ACC112 (cell line): ENCODE data around the gene FGFRL1.

Experiments
- H2AFZ ChIP-seq: fragments of 200-600 bp; sonication (generic); one replicate; pipeline ENCODE4 v1.6.0; 2017; ENCODE audit warnings: antibody characterized with exemption, low read length; ENCODE audit not compliant: unreplicated experiment
- H3K27ac ChIP-seq: fragments of 200-600 bp; sonication (generic); 2 replicates; pipeline ENCODE4 v1.5.1; 2014; ENCODE audit warnings: low read depth, mild to moderate bottlenecking, antibody characterized with exemption, low read length, moderate library complexity
- H3K27me3 ChIP-seq: fragments of 200-600 bp; sonication (generic); 2 replicates; pipeline ENCODE4 v1.6.1; 2014; ENCODE audit warnings: mild to moderate bottlenecking, antibody characterized with exemption, low read length, moderate library complexity, mixed read lengths; ENCODE audit not compliant: insufficient read depth
- H3K36me3 ChIP-seq: fragments of 200-600 bp; sonication (generic); 2 replicates; pipeline ENCODE4 v1.6.1; 2016; ENCODE audit warnings: mild to moderate bottlenecking, antibody characterized with exemption, low read length, moderate library complexity, mixed read lengths; ENCODE audit not compliant: insufficient read depth
- H3K4me1 ChIP-seq: fragments of 200-600 bp; sonication (generic); one replicate; pipeline ENCODE4 v1.6.1; 2016; ENCODE audit warnings: low read length, mixed read lengths; ENCODE audit not compliant: insufficient read depth, unreplicated experiment, control insufficient read depth
- H3K4me3 ChIP-seq: fragments of 200-600 bp; sonication (generic); 2 replicates; pipeline ENCODE4 v1.5.1; 2014; ENCODE audit warnings: mild to moderate bottlenecking, low read depth, low read length
- H3K79me2 ChIP-seq: fragments of 200-600 bp; sonication (generic); one replicate; pipeline ENCODE4 v1.6.0; 2016; ENCODE audit warnings: low read length; ENCODE audit not compliant: control insufficient read depth, unreplicated experiment, insufficient read depth

The FGFRL1 gene

DNA sequence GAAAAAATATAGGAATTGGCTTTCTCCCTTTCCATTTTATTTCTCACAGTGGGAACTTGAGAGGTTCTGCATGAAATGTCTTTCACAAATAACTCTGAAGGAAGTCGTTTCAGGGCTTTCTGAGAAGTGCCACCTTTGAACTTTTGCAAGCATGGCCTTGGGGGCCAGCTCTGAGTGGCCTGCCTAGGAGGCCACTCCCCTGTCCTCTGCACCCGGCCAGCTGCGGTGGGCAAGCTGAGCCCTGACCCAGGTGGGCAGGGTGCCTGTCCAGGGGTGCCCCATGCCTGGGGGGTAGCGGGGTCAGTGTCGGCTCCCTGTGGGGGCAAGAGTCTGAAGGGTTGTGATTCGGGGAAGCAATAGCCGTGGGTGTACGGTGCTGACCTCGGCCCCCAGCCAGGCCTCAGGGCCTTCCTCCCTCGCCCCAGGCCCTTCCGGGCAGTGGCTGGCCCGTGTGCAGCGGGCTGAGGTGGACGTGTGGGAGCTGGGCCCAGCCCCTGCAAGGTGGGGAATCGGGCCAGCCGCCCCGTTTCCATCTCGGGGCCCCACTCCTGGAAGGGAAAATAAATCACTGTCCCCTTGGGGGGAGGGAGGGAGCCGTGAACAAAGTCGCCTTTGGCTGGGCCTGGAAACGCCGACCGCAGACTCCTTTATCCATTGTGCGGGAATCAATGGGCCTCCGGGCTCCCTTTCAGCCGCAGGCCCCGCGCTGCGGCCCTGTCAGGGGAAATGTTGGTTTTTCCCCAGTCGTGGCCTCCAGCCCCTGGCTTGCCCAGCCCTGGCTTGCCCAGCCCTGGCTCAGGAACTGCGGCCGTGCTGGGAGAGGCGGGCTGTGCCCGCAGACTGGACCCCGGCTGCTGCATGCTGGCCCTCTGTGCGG lies 3.1 kb downstream of the FGFRL1 start:
- Histone ChIP-seq H3K79me2 (no peaks in the 10 kb centered on the region), H3K4me3 (no peak overlapping the region), H3K27ac (no peak overlapping the region), H3K36me3 (no peaks in the 10 kb centered on the region), H2AFZ (no peak overlapping the region), H3K4me1 (peaks cover 8% of the 10 kb centered on the region), H3K27me3 (no peaks in the 10 kb centered on the region)

DNA sequence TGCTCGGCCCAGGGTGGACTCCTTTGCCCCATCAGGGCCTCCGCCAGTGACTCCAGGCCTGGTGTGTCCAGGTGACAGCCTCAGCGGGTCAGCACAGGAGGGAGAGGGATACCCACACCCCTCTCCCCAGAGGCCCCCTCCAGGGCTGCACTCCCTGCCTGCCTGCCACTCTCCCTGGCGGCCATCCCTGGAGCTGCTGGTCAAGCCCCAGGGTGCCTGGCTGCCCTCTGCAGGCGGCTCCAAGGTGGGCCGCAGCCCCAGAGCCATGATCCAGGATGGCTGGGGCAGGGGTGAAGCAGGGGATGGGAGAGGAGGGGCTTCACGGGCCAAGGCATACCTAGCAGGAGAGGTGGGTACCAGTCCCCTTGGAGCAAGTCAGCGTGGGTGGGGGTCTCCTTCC lies 3.8 kb downstream of the FGFRL1 start:
- H3K27ac ChIP-seq, result no peak overlapping the region
- H3K36me3 ChIP-seq, result no peaks in the 10 kb centered on the region
- no peak overlapping the region for H2AFZ ChIP-seq
- H3K79me2 ChIP-seq, result no peaks in the 10 kb centered on the region
- peaks cover 4% of the 10 kb centered on the region for H3K4me1 ChIP-seq
- no peak overlapping the region for H3K4me3 ChIP-seq
- H3K27me3 ChIP-seq, result no peaks in the 10 kb centered on the region

DNA sequence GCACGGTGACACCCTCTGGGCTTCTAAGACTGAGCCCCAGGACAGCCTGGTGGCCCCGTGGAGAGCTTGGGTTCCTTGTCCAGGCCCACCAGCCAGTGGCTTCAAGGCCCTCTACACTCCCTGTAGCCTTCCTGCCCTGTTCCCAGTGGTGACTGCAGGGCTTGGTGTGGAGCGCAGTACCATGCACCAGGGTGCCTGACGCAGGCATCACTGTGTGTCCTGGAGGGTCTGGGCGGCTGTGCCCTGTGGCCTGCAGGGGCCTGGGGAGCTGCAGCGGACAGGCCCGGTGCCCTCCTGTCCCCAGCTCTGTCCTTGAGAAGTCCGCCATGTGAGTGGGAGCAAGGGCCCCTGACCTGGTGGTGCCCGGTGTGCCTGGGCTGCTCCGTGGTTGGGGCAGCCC lies 4.3 kb downstream of the FGFRL1 start:
- Histone ChIP-seq H3K4me1 (peaks cover 2% of the 10 kb centered on the region), H3K27me3 (no peaks in the 10 kb centered on the region), H2AFZ (no peak overlapping the region), H3K36me3 (no peaks in the 10 kb centered on the region), H3K79me2 (no peaks in the 10 kb centered on the region), H3K4me3 (no peak overlapping the region), H3K27ac (no peak overlapping the region)

DNA sequence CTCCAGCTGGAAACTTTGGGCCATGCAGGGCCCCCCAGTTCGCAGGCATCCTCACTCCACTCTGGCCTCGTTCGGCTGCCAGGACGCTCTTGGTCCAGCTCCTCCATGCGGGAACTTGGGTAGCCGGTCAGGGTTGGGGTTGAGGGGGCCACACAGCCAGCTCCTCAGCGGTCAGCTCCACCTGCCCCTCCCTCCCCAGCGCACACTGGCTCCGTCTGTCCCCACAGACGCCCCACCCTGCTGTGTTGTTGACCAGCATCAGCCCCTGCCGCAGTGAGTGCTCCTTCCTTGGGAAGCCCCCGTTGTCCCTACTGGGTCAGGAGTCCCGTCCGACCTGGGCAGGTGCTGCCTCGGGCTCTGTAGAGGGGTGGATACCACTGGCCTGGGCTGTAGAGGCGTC lies 5.8 kb downstream of the FGFRL1 start:
- Histone ChIP-seq H3K79me2 (no peaks in the 10 kb centered on the region), H2AFZ (no peak overlapping the region), H3K36me3 (no peaks in the 10 kb centered on the region), H3K27ac (no peak overlapping the region), H3K4me1 (no peaks in the 10 kb centered on the region), H3K27me3 (no peaks in the 10 kb centered on the region), H3K4me3 (no peak overlapping the region)

- Histone ChIP-seq H3K4me1 (no peaks in the 10 kb centered on the region), H3K27me3 (no peaks in the 10 kb centered on the region), H3K27ac (no peak overlapping the region), H3K79me2 (no peaks in the 10 kb centered on the region), H3K36me3 (no peaks in the 10 kb centered on the region), H2AFZ (no peak overlapping the region), H3K4me3 (no peak overlapping the region)
Measured at GRCh38 chr4:1017706-1018105, 6.3 kb downstream of the FGFRL1 start.

DNA sequence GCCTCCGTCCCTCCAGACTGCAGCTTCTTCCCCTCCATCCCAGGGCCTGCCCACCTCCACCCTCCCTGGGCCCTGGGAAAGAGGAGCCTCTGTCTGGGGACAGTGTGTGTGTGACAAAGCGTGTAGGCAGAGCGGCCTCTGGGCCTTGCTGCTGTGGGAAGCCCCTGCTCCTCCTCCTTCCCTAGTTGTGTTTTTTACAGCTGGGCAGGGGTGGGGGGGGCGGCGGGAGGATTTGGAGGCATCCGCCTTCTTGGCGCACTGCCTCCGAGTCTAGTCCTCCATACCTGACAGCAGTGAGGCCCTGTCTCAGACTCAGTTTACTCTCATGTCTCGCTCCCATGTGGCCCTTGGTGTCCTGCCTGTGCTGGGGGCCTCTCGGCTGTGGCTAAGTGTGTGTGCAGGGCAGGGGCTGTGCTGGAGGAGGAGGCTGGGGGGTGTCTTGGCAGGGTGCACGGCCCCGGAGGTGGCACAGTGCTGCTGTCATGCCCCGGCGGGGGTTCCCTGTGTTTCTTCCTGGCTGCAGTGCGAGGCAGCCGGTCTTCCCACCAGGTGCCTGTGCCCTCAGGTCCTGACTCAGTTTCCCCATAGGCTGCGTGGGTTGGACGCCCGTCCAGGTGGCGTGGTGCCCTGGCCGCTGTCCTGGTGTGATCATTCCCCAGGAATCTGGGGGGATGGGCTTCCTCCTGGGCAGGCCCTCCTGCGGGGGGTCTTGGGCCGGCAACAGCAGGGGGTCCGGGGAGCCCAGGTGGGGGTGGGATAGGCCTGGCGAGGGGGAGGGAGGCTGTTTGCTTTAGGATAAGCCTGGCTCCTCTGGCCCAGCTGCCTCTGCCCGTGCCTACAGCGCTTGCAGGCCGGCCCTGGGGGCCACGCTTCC lies 7.0 kb downstream of the FGFRL1 start:
- Histone ChIP-seq H2AFZ (no peak overlapping the region), H3K4me3 (no peak overlapping the region), H3K27ac (no peak overlapping the region), H3K36me3 (no peaks in the 10 kb centered on the region), H3K79me2 (no peaks in the 10 kb centered on the region), H3K27me3 (no peaks in the 10 kb centered on the region), H3K4me1 (no peaks in the 10 kb centered on the region)

DNA sequence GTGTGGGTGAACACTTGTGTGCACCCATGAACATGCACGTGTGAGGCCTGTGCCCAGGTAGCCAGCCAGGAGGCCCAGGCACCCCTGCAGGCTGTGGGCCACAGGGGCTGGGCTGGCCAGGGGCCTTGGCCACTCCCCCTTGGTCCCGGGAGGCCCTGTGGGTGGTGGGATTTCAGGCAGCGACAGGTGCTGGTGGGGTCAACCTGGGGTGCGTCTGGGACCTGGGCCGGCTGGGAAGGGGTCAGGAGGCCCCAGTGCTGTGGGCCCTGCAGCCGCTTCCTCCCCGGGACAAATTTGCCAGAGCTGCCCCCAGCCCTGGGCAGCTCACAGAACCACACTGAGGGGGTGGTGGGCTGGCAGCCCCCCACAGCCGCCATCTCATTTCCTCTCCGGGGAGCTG lies 7.9 kb downstream of the FGFRL1 start:
- H3K4me3 ChIP-seq, result no peak overlapping the region
- no peak overlapping the region for H2AFZ ChIP-seq
- no peaks in the 10 kb centered on the region for H3K27me3 ChIP-seq
- H3K79me2 ChIP-seq, result no peaks in the 10 kb centered on the region
- H3K27ac ChIP-seq, result no peak overlapping the region
- H3K4me1 ChIP-seq, result no peaks in the 10 kb centered on the region
- H3K36me3 ChIP-seq, result no peaks in the 10 kb centered on the region

- no peaks in the 10 kb centered on the region; the same call in 1 of the 2 replicates for H3K36me3 ChIP-seq
- no peak overlapping the region for H3K4me3 ChIP-seq
- no peak overlapping the region for H3K27ac ChIP-seq
- H3K4me1 ChIP-seq, result no peaks in the 10 kb centered on the region
- H3K27me3 ChIP-seq, result no peaks in the 10 kb centered on the region
- no peak overlapping the region for H2AFZ ChIP-seq
- H3K79me2 ChIP-seq, result no peaks in the 10 kb centered on the region
Measured at GRCh38 chr4:1019729-1020470, 8.5 kb downstream of the FGFRL1 start.

DNA sequence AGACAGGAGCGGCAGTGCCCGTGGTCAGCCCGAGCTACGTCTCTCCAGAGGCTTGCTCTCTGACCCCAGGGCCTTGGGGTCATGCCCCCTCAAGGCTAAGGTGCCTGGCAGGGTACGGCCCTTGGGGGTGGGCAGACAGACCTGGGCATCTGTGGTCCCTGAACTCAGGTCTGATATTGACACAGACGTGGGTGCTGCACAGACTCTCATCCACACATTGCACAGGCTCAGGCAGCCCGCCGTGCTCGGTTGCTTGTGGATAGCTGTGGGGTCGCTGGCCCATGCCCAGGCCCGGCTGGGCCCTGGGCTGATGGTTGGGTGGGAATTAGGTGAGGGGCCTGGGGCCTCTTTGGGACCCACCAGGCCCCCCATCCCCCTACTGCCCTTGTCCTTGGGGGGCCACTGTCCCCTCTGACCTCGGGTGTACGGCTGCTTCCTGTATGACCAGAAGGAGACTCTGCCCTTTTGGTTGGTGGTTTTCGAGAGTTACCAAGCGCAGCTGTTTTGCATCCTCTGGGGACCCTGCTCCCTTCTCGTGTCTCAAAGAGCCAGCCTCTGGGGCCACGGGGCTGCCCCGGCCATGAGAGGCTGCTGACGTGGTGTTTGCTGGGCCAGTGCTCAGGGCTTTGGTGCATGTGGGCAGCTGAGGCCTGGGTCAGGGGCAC lies 10.1 kb downstream of the FGFRL1 start:
- H3K4me1 ChIP-seq, result no peaks in the 10 kb centered on the region
- H3K79me2 ChIP-seq, result no peaks in the 10 kb centered on the region
- H3K27me3 ChIP-seq, result no peaks in the 10 kb centered on the region
- H3K36me3 ChIP-seq, result peaks cover 8% of the 10 kb centered on the region; the same call in 1 of the 2 replicates
- H3K4me3 ChIP-seq, result no peak overlapping the region
- no peak overlapping the region for H3K27ac ChIP-seq
- H2AFZ ChIP-seq, result no peak overlapping the region
